Activated gamma-delta T cell treated with anti-CD3 and anti-CD28 coated beads, Interleukin-2, amount 50 U/mL, for 16 hours (primary cell): ENCODE data around the gene KIF24.
"Not testable (repeated sequence)": the region's sequence is repeated elsewhere in the genome, so short reads cannot be mapped to it uniquely, and the experiment has no call there.

Experiments
- DNase-seq: peaks from one replicate; pipeline ENCODE4 v3.0.0-alpha.2; 2020; ENCODE audit warnings: low read depth

KIF24 gene

GRCh38 chr9:34362614-34363214, 33.6 kb upstream of the KIF24 start:
- no peak for DNase-seq

- DNase-seq: not testable (repeated sequence)
These were observed 23.9 kb upstream of the KIF24 start for GRCh38 chr9:34352957-34353356.

- not testable (repeated sequence) for DNase-seq
These were observed 23.1 kb upstream of the KIF24 start for GRCh38 chr9:34352122-34352652.

GRCh38 chr9:34349324-34349723, 20.3 kb upstream of the KIF24 start:
- DNase-seq: no peak

GRCh38 chr9:34347800-34348158, 18.7 kb upstream of the KIF24 start:
- no peak for DNase-seq

GRCh38 chr9:34346873-34347799, 18.1 kb upstream of the KIF24 start:
- no peak for DNase-seq

- DNase-seq: no peak
These were observed 14.5 kb upstream of the KIF24 start for GRCh38 chr9:34343605-34344004.

GRCh38 chr9:34343090-34343489, 14.0 kb upstream of the KIF24 start:
- no peak for DNase-seq

GRCh38 chr9:34341659-34342295, 12.7 kb upstream of the KIF24 start:
- DNase-seq: no peak

- DNase-seq: no peak
These were observed 9.8 kb upstream of the KIF24 start for GRCh38 chr9:34338665-34339385.

GRCh38 chr9:34338079-34338478, 9.0 kb upstream of the KIF24 start:
- not testable (repeated sequence) for DNase-seq

GRCh38 chr9:34337403-34337802, 8.3 kb upstream of the KIF24 start:
- no peak for DNase-seq

- no peak for DNase-seq
These were observed 6.3 kb upstream of the KIF24 start for GRCh38 chr9:34335376-34335775.

- DNase-seq: no peak
These were observed 5.8 kb upstream of the KIF24 start for GRCh38 chr9:34334916-34335315.

GRCh38 chr9:34334337-34334824, 5.3 kb upstream of the KIF24 start:
- DNase-seq: no peak

GRCh38 chr9:34333836-34334235, 4.8 kb upstream of the KIF24 start:
- no peak for DNase-seq

GRCh38 chr9:34332076-34332964, 3.3 kb upstream of the KIF24 start:
- no peak for DNase-seq

- no peak for DNase-seq
These were observed 2.1 kb upstream of the KIF24 start for GRCh38 chr9:34331196-34331595.

- DNase-seq: no peak
These were observed 525 bp downstream of the KIF24 start for GRCh38 chr9:34328500-34328986.

- DNase-seq: no peak
These were observed 2.4 kb downstream of the KIF24 start for GRCh38 chr9:34326690-34327089.
